Stimulated activated CD4-positive, alpha-beta T cell treated with anti-CD3 and anti-CD28 coated beads, TNF-alpha, amount 100 ng/mL, for 4 hours (primary cell): ENCODE data around the gene HERC2.
A peak's percentile ranks its signal among the peaks of the same experiment; 100 is the strongest.
"Not testable (repeated sequence)": the region's sequence is repeated elsewhere in the genome, so short reads cannot be mapped to it uniquely, and the experiment has no call there.

Source experiments
- DNase-seq, 3 experiments: peaks; one replicate each; pipeline ENCODE4 v3.0.0-alpha.2; 2020; ENCODE audit warnings: low read depth in 3 of 3

HERC2 gene

GRCh38 chr15:28131946-28132345 is 190.0 kb downstream of the HERC2 start:
- DNase-seq, result no peak

GRCh38 chr15:28131400-28131799 is 190.6 kb downstream of the HERC2 start:
- DNase-seq, result no peak

- DNase-seq, result no peak
Observed at GRCh38 chr15:28130651-28131050, 191.3 kb downstream of the HERC2 start.

- DNase-seq, result no peak
Observed at GRCh38 chr15:28129231-28129848, 192.6 kb downstream of the HERC2 start.

- no peak for DNase-seq
Observed at GRCh38 chr15:28128031-28128430, 193.9 kb downstream of the HERC2 start.

GRCh38 chr15:28127036-28127435 is 194.9 kb downstream of the HERC2 start:
- no peak for DNase-seq

GRCh38 chr15:28125673-28126651 is 196.0 kb downstream of the HERC2 start:
- DNase-seq, result no peak

- DNase-seq, result no peak
Observed at GRCh38 chr15:28124841-28125240, 197.1 kb downstream of the HERC2 start.

- peak in 1 of 3 experiments; percentile 17 for DNase-seq
Observed at GRCh38 chr15:28123408-28124023, 198.5 kb downstream of the HERC2 start.

- no peak for DNase-seq
Observed at GRCh38 chr15:28122038-28122949, 199.7 kb downstream of the HERC2 start.

GRCh38 chr15:28121577-28121976 is 200.4 kb downstream of the HERC2 start:
- DNase-seq, result not testable (repeated sequence)

GRCh38 chr15:28120359-28120640 is 201.7 kb downstream of the HERC2 start:
- no peak for DNase-seq

- DNase-seq, result no peak
Observed at GRCh38 chr15:28118531-28118930, 203.4 kb downstream of the HERC2 start.

- no peak for DNase-seq
Observed at GRCh38 chr15:28118083-28118482, 203.9 kb downstream of the HERC2 start.

GRCh38 chr15:28117432-28117990 is 204.5 kb downstream of the HERC2 start:
- no peak for DNase-seq

- no peak for DNase-seq
Observed at GRCh38 chr15:28116521-28117431, 205.2 kb downstream of the HERC2 start.

- DNase-seq, result no peak
Observed at GRCh38 chr15:28115871-28116270, 206.1 kb downstream of the HERC2 start.

GRCh38 chr15:28114721-28115622 is 207.0 kb downstream of the HERC2 start:
- no peak for DNase-seq

GRCh38 chr15:28114114-28114455 is 207.9 kb downstream of the HERC2 start:
- no peak for DNase-seq
